Epidermal melanocyte (primary cell): ENCODE data around the gene LRRC70.

Source experiments
- DNase-seq: peaks from one replicate; pipeline ENCODE4 v3.0.0; 2011; ENCODE audit warnings: low spot score; ENCODE audit not compliant: insufficient read length

The LRRC70 gene

GRCh38 chr5:62574599-62574998 lies 4.0 kb upstream of the LRRC70 start:
- DNase-seq, result no peak

DNA sequence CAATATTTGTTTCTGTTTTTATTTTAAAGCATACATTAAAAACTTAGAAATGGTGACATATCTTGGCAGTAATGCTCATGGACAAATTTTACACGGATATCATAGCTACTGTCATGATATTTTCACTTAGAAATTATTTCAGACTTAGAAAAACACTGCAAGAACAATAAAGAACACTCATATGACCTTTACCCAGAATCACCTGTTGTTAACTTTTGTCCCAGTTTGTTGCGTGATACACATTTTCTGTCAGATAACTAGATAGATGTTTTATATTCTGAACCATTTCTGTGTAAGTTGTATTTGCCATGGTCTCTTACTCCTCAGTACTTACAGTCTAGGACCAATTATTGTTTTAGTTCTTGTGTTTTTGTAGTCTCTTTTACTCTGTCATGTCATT lies 3.6 kb upstream of the LRRC70 start:
- DNase-seq, result no peak

DNA sequence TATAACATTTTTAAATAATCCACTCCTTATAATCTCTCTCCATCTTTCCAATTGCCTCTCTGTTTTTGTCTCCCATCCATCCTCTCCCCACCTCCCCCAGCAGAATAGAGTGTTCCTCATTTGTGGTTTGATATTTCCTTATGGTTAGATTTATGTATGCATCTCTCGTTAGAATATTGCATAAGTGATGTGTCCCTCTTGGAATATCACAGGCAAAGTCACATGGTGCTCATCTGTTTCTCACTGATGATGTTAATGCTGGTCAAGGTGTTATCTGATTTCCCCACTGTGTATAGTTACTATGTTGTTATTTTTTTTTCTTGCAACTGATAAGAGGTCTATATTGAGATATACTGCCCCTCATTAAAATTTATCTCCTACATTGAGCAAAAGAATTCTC lies 3.1 kb upstream of the LRRC70 start:
- DNase-seq, result no peak

DNA sequence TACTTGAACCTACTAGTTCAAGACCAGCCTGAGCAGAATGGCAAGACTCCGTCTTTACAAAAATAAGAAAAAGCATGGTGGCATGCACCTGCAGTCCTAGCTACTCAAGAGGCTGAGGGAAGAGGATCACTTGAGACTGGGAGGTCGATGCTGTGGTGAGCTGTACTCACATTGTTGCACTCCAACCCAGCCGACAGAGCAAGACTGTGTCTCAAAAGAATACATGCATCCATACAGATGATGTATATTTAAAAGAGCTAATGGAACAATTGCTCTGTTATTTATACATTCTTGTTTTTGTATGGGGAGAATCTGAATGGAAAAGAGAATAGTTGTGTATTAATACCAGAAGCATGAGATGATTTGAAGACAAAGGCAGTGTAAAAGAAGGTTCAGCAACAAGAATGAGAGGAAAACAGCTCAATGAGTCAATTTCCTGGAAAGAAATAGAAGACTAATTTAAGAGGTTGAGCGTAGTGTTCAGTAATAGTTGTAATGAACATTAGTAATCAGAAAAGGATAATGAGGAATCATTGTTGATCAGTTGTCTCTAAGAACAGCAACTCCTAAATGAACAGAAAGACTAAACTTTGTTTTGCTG lies 1.9 kb upstream of the LRRC70 start:
- no peak for DNase-seq

- DNase-seq, result no peak
Observed at GRCh38 chr5:62577488-62577887, 1.1 kb upstream of the LRRC70 start.

GRCh38 chr5:62579761-62580160 lies 1.1 kb downstream of the LRRC70 start:
- DNase-seq, result no peak

DNA sequence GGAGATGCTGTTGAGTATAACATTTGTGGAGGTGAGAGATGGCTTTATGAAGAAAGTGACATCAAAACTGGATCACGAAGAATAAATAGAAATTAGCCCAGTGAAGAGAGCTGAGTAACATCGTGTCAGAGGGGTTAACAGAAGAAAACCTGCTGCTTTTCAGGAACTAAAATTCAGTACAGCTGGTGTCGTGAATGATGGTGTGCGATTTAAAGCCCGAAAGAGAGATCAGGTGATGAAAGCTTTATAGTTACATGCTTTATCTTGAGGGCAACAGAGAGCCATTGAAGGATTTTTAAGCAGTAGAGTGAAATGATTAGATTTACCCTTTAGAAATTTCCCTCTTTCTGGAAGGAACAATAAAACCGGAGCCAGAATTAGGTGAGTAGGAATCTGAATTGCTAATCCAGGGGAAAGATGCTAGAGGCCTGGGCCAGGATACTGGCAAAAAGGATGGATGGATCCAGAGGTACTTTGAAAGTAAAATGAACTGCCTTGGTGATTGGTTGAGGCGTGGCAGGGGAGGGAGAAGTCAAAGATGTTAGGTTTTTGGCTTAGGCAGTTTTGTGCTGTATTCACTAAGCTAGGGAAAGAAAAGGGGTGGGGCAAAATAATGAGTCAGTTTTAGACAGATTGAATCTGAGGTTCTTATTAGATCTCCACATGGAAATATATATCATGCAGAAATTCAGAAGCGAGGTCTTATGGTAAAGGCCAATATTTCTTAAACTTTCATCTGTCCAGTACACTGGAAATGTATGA lies 3.4 kb downstream of the LRRC70 start:
- no peak for DNase-seq

GRCh38 chr5:62584391-62584790 lies 5.8 kb downstream of the LRRC70 start:
- DNase-seq, result no peak

DNA sequence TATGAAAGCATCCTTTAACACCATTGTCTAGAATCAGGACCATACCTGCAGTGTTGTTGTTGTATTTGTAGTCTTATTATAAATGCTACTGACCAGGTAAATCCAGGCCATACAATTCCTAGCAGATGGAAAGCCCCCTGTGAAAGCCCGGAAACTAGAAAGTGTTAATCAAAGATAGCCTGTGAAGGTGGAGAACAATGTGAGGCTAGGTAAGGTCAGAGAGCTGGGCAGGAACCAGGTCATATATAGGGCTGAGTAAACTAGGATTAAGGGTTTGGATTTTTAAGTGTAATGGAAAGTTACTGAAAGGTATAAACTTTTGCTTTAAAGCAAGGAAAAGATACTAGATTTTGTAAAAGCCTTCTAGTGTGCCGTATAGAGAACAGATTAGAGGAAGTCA lies 6.7 kb downstream of the LRRC70 start:
- no peak for DNase-seq

- DNase-seq, result no peak
Observed at GRCh38 chr5:62585751-62586150, 7.1 kb downstream of the LRRC70 start.

GRCh38 chr5:62587737-62588136 lies 9.1 kb downstream of the LRRC70 start:
- no peak for DNase-seq

GRCh38 chr5:62588668-62589067 lies 10.0 kb downstream of the LRRC70 start:
- DNase-seq, result no peak

GRCh38 chr5:62589504-62589903 lies 10.9 kb downstream of the LRRC70 start:
- DNase-seq, result no peak

DNA sequence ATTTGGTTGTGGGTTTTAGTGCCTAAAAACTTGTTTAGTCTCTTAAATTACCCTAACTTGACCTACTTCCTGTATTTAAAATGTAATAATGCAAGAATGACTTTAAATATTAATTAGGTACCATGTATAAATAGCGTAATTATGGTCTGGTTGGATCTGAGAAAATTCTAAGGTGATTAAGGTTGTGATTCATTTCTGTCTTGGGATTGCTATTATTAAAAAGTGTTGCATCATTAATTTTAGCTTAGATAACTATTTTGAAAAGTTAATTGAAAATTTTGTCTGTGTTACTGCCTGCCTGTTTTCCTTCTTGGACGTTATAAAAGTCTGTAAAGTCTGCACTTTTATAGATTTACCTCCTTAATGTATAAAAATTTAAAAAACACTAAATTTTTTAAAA lies 11.8 kb downstream of the LRRC70 start:
- no peak for DNase-seq

DNA sequence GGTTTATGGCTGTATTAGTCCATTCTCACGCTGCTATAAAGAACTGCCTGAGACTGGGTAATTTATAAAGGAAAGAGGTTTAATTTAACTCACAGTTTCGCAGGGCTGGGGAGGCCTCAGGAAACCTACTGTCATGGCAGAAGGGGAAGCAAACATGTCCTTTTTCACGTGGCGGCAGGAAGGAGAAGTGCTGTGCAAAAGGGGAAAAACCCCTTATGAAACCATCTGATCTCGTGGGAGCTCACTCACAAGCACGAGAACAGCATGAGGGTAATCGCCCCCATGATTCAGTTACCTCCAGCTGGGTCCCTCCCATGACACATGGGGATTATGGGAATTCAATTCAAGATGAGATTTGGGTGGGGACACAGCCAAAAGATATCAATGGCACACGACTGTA lies 13.9 kb downstream of the LRRC70 start:
- no peak for DNase-seq

- DNase-seq, result no peak
Observed at GRCh38 chr5:62593331-62593730, 14.7 kb downstream of the LRRC70 start.

- DNase-seq, result no peak
Observed at GRCh38 chr5:62594364-62594984, 15.9 kb downstream of the LRRC70 start.

- no peak for DNase-seq
Observed at GRCh38 chr5:62596096-62596495, 17.5 kb downstream of the LRRC70 start.

DNA sequence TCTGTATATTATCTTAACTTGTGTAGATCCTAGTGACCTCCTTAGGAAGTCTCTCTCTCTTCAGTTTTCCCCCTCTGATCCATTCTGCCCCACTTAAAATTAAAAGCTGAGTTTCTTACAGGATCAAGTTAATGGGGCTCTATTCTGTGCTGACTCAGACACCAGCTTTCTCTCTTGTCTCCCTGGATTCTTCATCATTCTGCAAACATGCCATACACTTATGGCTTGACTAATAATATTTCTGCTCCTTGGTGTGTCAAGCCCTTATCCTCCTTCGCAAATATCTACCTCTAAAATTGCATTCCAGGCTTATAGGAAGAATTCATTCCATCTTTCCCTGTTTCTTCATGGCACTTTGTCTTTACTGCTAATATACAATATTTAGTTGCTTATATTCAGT lies 18.1 kb downstream of the LRRC70 start:
- no peak for DNase-seq

GRCh38 chr5:62597314-62597713 lies 18.7 kb downstream of the LRRC70 start:
- DNase-seq, result no peak

DNA sequence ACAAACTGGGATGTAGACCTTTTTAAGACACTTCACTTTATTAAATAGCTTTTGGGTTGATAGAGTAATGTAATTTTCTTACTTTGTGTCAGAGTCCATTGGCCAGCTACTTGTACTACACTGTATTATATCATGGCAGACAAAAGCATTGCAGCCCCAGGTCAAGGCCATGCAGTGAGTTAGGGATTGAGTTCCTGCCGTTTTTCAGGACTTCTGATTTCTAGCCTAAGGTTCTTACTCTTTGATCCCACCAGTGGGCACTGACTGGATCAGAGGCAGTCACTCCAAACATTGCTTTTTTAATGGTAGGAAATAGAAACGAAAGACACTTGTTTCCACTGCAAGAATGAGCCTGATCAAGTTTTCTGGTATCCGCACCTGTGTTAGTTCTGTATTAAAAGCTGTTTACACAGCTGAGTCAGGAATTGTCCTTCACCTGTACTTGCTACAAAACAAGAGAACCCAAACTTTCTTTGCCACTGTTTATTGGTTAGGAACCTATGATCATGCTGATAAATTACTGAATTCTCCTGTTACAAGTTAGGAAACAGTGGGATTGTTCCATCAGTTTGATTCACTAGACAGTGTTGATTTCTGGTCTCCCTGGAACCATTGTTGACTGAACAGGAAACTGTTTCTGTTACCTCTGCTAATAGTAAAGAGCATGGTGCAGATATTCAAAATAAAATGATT lies 22.1 kb downstream of the LRRC70 start:
- no peak for DNase-seq

DNA sequence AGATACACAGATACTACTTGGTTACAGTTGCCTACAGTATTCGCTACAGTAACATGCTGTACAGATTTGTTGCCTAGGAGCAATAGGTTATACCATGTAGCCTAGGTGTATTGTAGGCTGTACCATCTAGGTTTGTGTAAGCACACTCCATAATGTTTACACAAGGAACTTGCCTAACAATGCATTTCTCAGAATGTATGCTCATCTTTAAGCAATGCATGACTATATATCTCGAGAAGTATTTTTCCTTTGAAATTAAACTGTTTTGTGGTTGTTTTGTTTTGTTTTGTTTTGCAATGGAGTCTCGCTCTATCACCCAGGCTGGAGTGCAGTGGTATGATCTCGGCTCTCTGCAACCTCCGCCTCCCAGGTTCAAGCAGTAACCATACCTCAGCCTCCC lies 25.3 kb downstream of the LRRC70 start:
- no peak for DNase-seq
